KMS-11 (cell line): Measurements from ENCODE around the gene GAL3ST3.

Experiments
- H2AFZ ChIP-seq: fragments of 200-600 bp; sonication (generic); 2 replicates; pipeline ENCODE4 v1.6.1; 2016; ENCODE audit warnings: antibody characterized with exemption, mixed run types, low read depth
- H3K27ac ChIP-seq: fragments of 200-600 bp; sonication (generic); 2 replicates; pipeline ENCODE4 v1.6.1; 2016; ENCODE audit warnings: mild to moderate bottlenecking, mixed run types
- H3K27me3 ChIP-seq: fragments of 200-600 bp; sonication (generic); 2 replicates; pipeline ENCODE4 v1.6.1; 2017; ENCODE audit warnings: mild to moderate bottlenecking, low read depth, mixed run types, moderate library complexity; ENCODE audit not compliant: insufficient read depth
- H3K36me3 ChIP-seq: fragments of 200-600 bp; sonication (generic); 2 replicates; pipeline ENCODE4 v1.6.1; 2017; ENCODE audit warnings: mild to moderate bottlenecking, mixed run types; ENCODE audit not compliant: insufficient read depth
- H3K4me1 ChIP-seq: fragments of 200-600 bp; sonication (generic); 2 replicates; pipeline ENCODE4 v1.6.1; 2016; ENCODE audit warnings: mild to moderate bottlenecking, low read depth, mixed run types; ENCODE audit not compliant: poor library complexity, severe bottlenecking
- H3K4me2 ChIP-seq: fragments of 200-600 bp; sonication (generic); 2 replicates; pipeline ENCODE4 v1.7.0; 2016; ENCODE audit warnings: mild to moderate bottlenecking, mixed run types
- H3K4me3 ChIP-seq: fragments of 200-600 bp; sonication (generic); IDR thresholded peaks from 2 replicates; pipeline ENCODE4 v1.6.1; 2017; ENCODE audit warnings: low read depth, low read length, mixed read lengths; ENCODE audit not compliant: insufficient read depth
- H3K79me2 ChIP-seq: fragments of 200-600 bp; sonication (generic); 2 replicates; pipeline ENCODE4 v1.6.1; 2016; ENCODE audit warnings: low read depth, mixed run types; ENCODE audit not compliant: insufficient read depth
- H3K9ac ChIP-seq: fragments of 200-600 bp; sonication (generic); 2 replicates; pipeline ENCODE4 v1.6.1; 2016; ENCODE audit warnings: mild to moderate bottlenecking, mixed run types
- H4K20me1 ChIP-seq: fragments of 200-600 bp; sonication (generic); 2 replicates; pipeline ENCODE4 v1.6.1; 2016; ENCODE audit warnings: mild to moderate bottlenecking, mixed run types; ENCODE audit not compliant: insufficient read depth
- CTCF ChIP-seq: fragments of 200-600 bp; sonication (generic); conservative IDR thresholded peaks from 2 replicates; pipeline ENCODE4 v1.6.1; 2017; ENCODE audit warnings: low read depth, mild to moderate bottlenecking, antibody characterized with exemption, low read length, moderate library complexity, mixed read lengths

Gene GAL3ST3

GRCh38 chr11:66042227-66042995 lies 6.5 kb downstream of the GAL3ST3 start:
- no peak for TF ChIP-seq CTCF
- no peak overlapping the region for H2AFZ ChIP-seq
- no peaks in the 10 kb centered on the region for H3K36me3 ChIP-seq
- H3K79me2 ChIP-seq = no peaks in the 10 kb centered on the region
- peaks cover 25% of the 10 kb centered on the region for H3K4me1 ChIP-seq
- H3K4me3 ChIP-seq = no peak overlapping the region
- no peak overlapping the region for H3K4me2 ChIP-seq
- no peak overlapping the region for H3K27ac ChIP-seq
- H3K27me3 ChIP-seq = no peaks in the 10 kb centered on the region
- H4K20me1 ChIP-seq = no peaks in the 10 kb centered on the region
- no peak overlapping the region for H3K9ac ChIP-seq

- Histone ChIP-seq H3K4me2 (no peak overlapping the region), H3K9ac (no peak overlapping the region), H3K4me3 (no peak overlapping the region), H4K20me1 (no peaks in the 10 kb centered on the region), H2AFZ (no peak overlapping the region), H3K36me3 (no peaks in the 10 kb centered on the region), H3K79me2 (no peaks in the 10 kb centered on the region), H3K27me3 (no peaks in the 10 kb centered on the region), H3K4me1 (peaks cover 7% of the 10 kb centered on the region), H3K27ac (no peak overlapping the region)
- TF ChIP-seq CTCF = no peak
These were observed 9.2 kb downstream of the GAL3ST3 start for GRCh38 chr11:66039765-66040164.

GRCh38 chr11:66037327-66037726 lies 11.6 kb downstream of the GAL3ST3 start:
- Histone ChIP-seq H3K9ac (no peak overlapping the region), H3K4me1 (no peaks in the 10 kb centered on the region), H3K79me2 (no peaks in the 10 kb centered on the region), H3K4me2 (no peak overlapping the region), H3K27me3 (no peaks in the 10 kb centered on the region), H2AFZ (no peak overlapping the region), H3K27ac (no peak overlapping the region), H3K36me3 (no peaks in the 10 kb centered on the region), H3K4me3 (no peak overlapping the region), H4K20me1 (no peaks in the 10 kb centered on the region)
- TF ChIP-seq CTCF = no peak

- H4K20me1 ChIP-seq = no peaks in the 10 kb centered on the region
- H3K27me3 ChIP-seq = no peaks in the 10 kb centered on the region
- no peak for TF ChIP-seq CTCF
- H3K4me3 ChIP-seq = no peak overlapping the region
- H3K9ac ChIP-seq = no peak overlapping the region
- H3K4me1 ChIP-seq = no peaks in the 10 kb centered on the region
- H3K79me2 ChIP-seq = no peaks in the 10 kb centered on the region
- no peak overlapping the region for H3K27ac ChIP-seq
- H3K4me2 ChIP-seq = no peak overlapping the region
- H2AFZ ChIP-seq = no peak overlapping the region
- H3K36me3 ChIP-seq = no peaks in the 10 kb centered on the region
These were observed 12.6 kb downstream of the GAL3ST3 start for GRCh38 chr11:66036334-66036710.
